CD8-positive, alpha-beta memory T cell (primary cell): ENCODE data around the gene ANOS1. TPM values are rescaled to one million over a fixed set of nuclear protein-coding genes. Genes with fewer than 3 reads are reported as not detected.
"Not testable (repeated sequence)": the region's sequence is repeated elsewhere in the genome, so short reads cannot be mapped to it uniquely, and the experiment has no call there.

ENCODE experiments used
- CTCF ChIA-PET: fragments of 350-600 bp; sonication (Branson Sonifier 250); formaldehyde crosslinking; loops from one replicate; lab custom pipeline; 2021; ENCODE audit warnings: antibody characterized with exemption; lab: Charles Lee
- POLR2A ChIA-PET: fragments of 350-600 bp; sonication (Branson Sonifier 250); formaldehyde crosslinking; loops from one replicate; lab custom pipeline; 2021; ENCODE audit warnings: antibody characterized with exemption; lab: Charles Lee
- DNase-seq, 5 donors: peaks; one replicate each; pipeline versions ENCODE4 v3.0.0 to v3.0.0-alpha.2; 2020 to 2022; ENCODE audit warnings: mixed read lengths in 1 of 5
- H3K27ac ChIP-seq: one replicate; pipeline ENCODE4 v1.7.0; 2013; ENCODE audit warnings: low read depth, mild to moderate bottlenecking, low read length, moderate library complexity
- H3K27me3 ChIP-seq: 2 replicates; pipeline ENCODE4 v1.7.0; 2013; ENCODE audit warnings: low read length, mild to moderate bottlenecking; ENCODE audit not compliant: insufficient read depth, poor library complexity, severe bottlenecking
- H3K36me3 ChIP-seq: 2 replicates; pipeline ENCODE4 v1.7.0; 2013; ENCODE audit warnings: mild to moderate bottlenecking, low read length, moderate library complexity; ENCODE audit not compliant: insufficient read depth
- H3K4me1 ChIP-seq: 2 replicates; pipeline ENCODE4 v1.7.0; 2013; ENCODE audit warnings: mild to moderate bottlenecking, low read length, moderate library complexity; ENCODE audit not compliant: insufficient read depth
- H3K4me3 ChIP-seq: 2 replicates; pipeline ENCODE4 v1.7.0; 2013; ENCODE audit warnings: mild to moderate bottlenecking, low read length
- H3K9me3 ChIP-seq: 2 replicates; pipeline ENCODE4 v1.7.0; 2013; ENCODE audit warnings: mild to moderate bottlenecking, low read length
- H3K27ac Mint-ChIP-seq, 8 donors: one replicate each; pipeline ENCODE4 v1.8.0; 2020 to 2021; ENCODE audit warnings: mixed read lengths in 8 of 8, mild to moderate bottlenecking in 6 of 8, inconsistent platforms in 3 of 8, moderate library complexity in 3 of 8
- H3K27me3 Mint-ChIP-seq, 2 donors: one replicate each; pipeline ENCODE4 v1.8.0; 2020 to 2021; ENCODE audit warnings: mixed read lengths in 2 of 2, mild to moderate bottlenecking in 1 of 2, moderate library complexity in 1 of 2
- H3K36me3 Mint-ChIP-seq, 3 donors: one replicate each; pipeline ENCODE4 v1.8.0; 2020 to 2021; ENCODE audit warnings: mixed read lengths in 3 of 3, inconsistent platforms in 1 of 3, mild to moderate bottlenecking in 1 of 3
- H3K4me1 Mint-ChIP-seq, 3 donors: one replicate each; pipeline ENCODE4 v1.8.0; 2020 to 2021; ENCODE audit warnings: mixed read lengths in 3 of 3, inconsistent platforms in 1 of 3, mild to moderate bottlenecking in 1 of 3
- H3K4me3 Mint-ChIP-seq, 7 donors: one replicate each; pipeline ENCODE4 v1.8.0; 2020 to 2021; ENCODE audit warnings: mixed read lengths in 7 of 7, mild to moderate bottlenecking in 6 of 7, moderate library complexity in 4 of 7, inconsistent platforms in 2 of 7
- H3K9me3 Mint-ChIP-seq, 5 donors: one replicate each; pipeline ENCODE4 v1.8.0; 2020 to 2022; ENCODE audit warnings: mixed read lengths in 5 of 5, mild to moderate bottlenecking in 3 of 5, moderate library complexity in 2 of 5, inconsistent platforms in 1 of 5
- polyA plus RNA-seq: library from polyadenylated mRNA; unstranded; fragments of 300-500 nt; fragmentation: Illumina TruSeq; gene quantifications from one replicate; pipeline ENCODE4 v1.2.3, GENCODE V29; 2021
- total RNA-seq, 2 experiments: library from RNA; stranded (reverse); gene quantifications; one replicate each; pipeline ENCODE4 v1.2.3, GENCODE V29; 2021

The ANOS1 gene, protein sequence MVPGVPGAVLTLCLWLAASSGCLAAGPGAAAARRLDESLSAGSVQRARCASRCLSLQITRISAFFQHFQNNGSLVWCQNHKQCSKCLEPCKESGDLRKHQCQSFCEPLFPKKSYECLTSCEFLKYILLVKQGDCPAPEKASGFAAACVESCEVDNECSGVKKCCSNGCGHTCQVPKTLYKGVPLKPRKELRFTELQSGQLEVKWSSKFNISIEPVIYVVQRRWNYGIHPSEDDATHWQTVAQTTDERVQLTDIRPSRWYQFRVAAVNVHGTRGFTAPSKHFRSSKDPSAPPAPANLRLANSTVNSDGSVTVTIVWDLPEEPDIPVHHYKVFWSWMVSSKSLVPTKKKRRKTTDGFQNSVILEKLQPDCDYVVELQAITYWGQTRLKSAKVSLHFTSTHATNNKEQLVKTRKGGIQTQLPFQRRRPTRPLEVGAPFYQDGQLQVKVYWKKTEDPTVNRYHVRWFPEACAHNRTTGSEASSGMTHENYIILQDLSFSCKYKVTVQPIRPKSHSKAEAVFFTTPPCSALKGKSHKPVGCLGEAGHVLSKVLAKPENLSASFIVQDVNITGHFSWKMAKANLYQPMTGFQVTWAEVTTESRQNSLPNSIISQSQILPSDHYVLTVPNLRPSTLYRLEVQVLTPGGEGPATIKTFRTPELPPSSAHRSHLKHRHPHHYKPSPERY
- not detected for total RNA-seq
- polyA plus RNA-seq = not detected

GRCh38 chrX:8731559-8732395 is at the start of gene ANOS1:
TSS of gene ANOS1 (minus strand) at chrX:8732137. CDS start at chrX:8732036, 101 bp downstream.
- Histone ChIP-seq H3K4me3 (no peak within 1 kb of the TSS), H3K4me1 (no peaks in the 10 kb centered on the region), H3K27me3 (no peaks in the 10 kb centered on the region), H3K9me3 (no peaks in the 10 kb centered on the region), H3K36me3 (no peaks in the 10 kb centered on the region), H3K27ac (no peak within 1 kb of the TSS)
- Mint-ChIP-seq H3K36me3 (no peaks in the 10 kb centered on the region), H3K27me3 (peaks cover 19 to 29% of the 10 kb centered on the region in 2 donors), H3K9me3 (no peaks in the 10 kb centered on the region), H3K4me1 (peaks cover 0 to 7% (median 3%) of the 10 kb centered on the region in 3 donors), H3K27ac (peak within 1 kb of the TSS in 3 of 8 donors; percentile 17 to 75 (median 34)), H3K4me3 (peak within 1 kb of the TSS in 2 of 7 donors; percentile 20 to 42)
- POLR2A ChIA-PET = no interaction called here
- CTCF ChIA-PET = interaction anchor here (0.7 kb wide), 1 partner anchor 8 kb away, joined by 3 read pairs; no protein-coding TSS in a partner anchor
- no peak for DNase-seq

DNA sequence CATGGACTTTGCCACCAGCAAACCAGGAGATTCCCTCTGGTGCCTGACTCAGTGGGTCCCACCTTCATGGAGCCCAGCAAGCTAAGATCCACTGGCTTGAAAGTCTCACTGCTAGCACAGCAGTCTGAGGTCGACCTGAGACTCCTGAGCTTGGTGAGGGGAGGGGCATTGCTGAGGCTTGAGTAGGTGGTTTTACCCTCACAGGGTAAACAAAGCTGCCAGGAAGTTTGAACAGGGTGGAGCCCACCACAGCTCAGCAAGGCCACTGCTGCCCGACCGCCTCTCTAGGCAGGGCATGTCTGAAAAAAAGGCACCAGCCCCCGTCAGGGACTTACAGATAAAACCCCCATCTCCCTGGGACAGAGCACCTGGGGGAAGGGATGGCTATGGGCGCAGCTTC is 41.2 kb upstream of the ANOS1 start:
- H3K4me3 Mint-ChIP-seq = peak overlapping the region in 2 of 7 donors; percentile 14 to 23
- DNase-seq = peak in 1 of 5 donors; percentile 7
- H3K36me3 Mint-ChIP-seq = peaks cover 0 to 10% (median 0%) of the 10 kb centered on the region in 3 donors
- CTCF ChIA-PET = no interaction called here
- Histone ChIP-seq H3K4me3 (no peak overlapping the region), H3K27me3 (no peaks in the 10 kb centered on the region), H3K4me1 (peaks cover 4% of the 10 kb centered on the region), H3K27ac (no peak overlapping the region), H3K9me3 (no peaks in the 10 kb centered on the region), H3K36me3 (no peaks in the 10 kb centered on the region)
- H3K4me1 Mint-ChIP-seq = peaks cover 15 to 27% (median 19%) of the 10 kb centered on the region in 3 donors
- H3K27ac Mint-ChIP-seq = no peak overlapping the region
- H3K9me3 Mint-ChIP-seq = peaks cover 0 to 18% (median 9%) of the 10 kb centered on the region in 5 donors
- POLR2A ChIA-PET = no interaction called here
- H3K27me3 Mint-ChIP-seq = peaks cover 3 to 9% of the 10 kb centered on the region in 2 donors

GRCh38 chrX:8760021-8760420 is 28.1 kb upstream of the ANOS1 start:
- Mint-ChIP-seq H3K4me1 (peaks cover 0 to 4% (median 2%) of the 10 kb centered on the region in 3 donors), H3K36me3 (no peaks in the 10 kb centered on the region), H3K4me3 (no peak overlapping the region), H3K27me3 (peaks cover 7 to 30% of the 10 kb centered on the region in 2 donors), H3K27ac (no peak overlapping the region), H3K9me3 (peaks cover 0 to 4% (median 2%) of the 10 kb centered on the region in 5 donors)
- no peak overlapping the region for H3K4me3 ChIP-seq
- H3K9me3 ChIP-seq = no peaks in the 10 kb centered on the region
- CTCF ChIA-PET = no interaction called here
- no peak overlapping the region for H3K27ac ChIP-seq
- H3K4me1 ChIP-seq = no peaks in the 10 kb centered on the region
- no peaks in the 10 kb centered on the region for H3K36me3 ChIP-seq
- DNase-seq = no peak
- POLR2A ChIA-PET = no interaction called here
- H3K27me3 ChIP-seq = no peaks in the 10 kb centered on the region

GRCh38 chrX:8758706-8759105 is 26.8 kb upstream of the ANOS1 start:
- not testable (repeated sequence) for H3K4me3 Mint-ChIP-seq

DNA sequence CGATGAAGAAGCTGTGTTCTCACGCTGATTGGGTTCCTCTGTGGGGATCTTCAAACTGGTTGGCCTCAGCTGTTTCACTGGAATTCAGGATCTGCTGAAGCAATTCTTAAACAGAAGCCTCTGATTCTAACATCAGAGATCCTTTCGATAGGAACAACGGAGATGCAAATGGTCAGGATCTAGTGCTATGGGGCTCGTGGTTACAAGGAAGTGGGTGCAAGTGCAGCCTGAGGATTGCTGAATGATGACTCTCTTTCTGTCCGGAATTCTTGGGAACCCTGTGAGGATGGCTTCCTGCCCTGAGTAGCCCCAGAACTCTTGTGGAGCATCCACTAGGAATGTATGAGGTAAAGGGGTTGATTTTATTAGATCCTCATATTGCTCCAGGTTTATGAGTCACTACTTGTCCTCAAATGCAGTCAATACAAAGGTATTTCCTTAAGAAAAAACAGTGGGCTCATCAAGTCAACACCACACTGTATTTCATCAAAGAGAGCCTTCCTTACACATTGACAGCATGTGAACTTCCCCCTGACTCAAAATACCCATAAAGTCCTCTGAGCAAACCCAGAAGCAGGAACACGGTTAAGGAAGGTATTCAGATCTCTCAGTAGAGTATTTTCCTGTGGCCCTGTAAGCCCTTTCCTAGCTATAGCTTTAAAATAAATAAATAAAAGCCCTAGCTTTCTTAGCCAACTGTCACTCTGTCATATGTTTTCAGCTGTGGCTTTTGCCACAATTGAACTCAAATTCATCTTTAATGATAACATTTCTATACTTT is 25.9 kb upstream of the ANOS1 start:
- H3K9me3 ChIP-seq, POLR2A ChIA-PET, H3K9me3 Mint-ChIP-seq, H3K36me3 Mint-ChIP-seq, H3K4me3 Mint-ChIP-seq, H3K27ac Mint-ChIP-seq, H3K27ac ChIP-seq, DNase-seq, H3K4me3 ChIP-seq, H3K27me3 ChIP-seq, H3K4me1 ChIP-seq, H3K4me1 Mint-ChIP-seq, H3K36me3 ChIP-seq: not testable (repeated sequence)
- CTCF ChIA-PET = interaction anchor here (1.3 kb wide), 1 partner anchor 55 kb away, joined by 3 read pairs; no protein-coding TSS in a partner anchor
- H3K27me3 Mint-ChIP-seq = peaks cover 8 to 23% of the 10 kb centered on the region in 2 donors

More at GRCh38 chrX:8758706-8759105, 26.8 kb upstream of the ANOS1 start:
- H3K36me3 ChIP-seq, DNase-seq, CTCF ChIA-PET, H3K4me1 Mint-ChIP-seq, POLR2A ChIA-PET, H3K36me3 Mint-ChIP-seq, H3K27ac ChIP-seq, H3K4me1 ChIP-seq, H3K9me3 ChIP-seq, H3K27me3 ChIP-seq, H3K4me3 ChIP-seq, H3K27ac Mint-ChIP-seq, H3K9me3 Mint-ChIP-seq: not testable (repeated sequence)
- peaks cover 8 to 27% of the 10 kb centered on the region in 2 donors for H3K27me3 Mint-ChIP-seq

GRCh38 chrX:8755813-8756212 is 23.9 kb upstream of the ANOS1 start:
- ChIA-PET CTCF (interaction anchor here (1.0 to 1.3 kb wide), 2 partner anchors 11 to 60 kb away, joined by 3 to 4 read pairs; no protein-coding TSS in a partner anchor), POLR2A (no interaction called here)
- Mint-ChIP-seq H3K4me3 (no peak overlapping the region), H3K9me3 (peaks cover 0 to 4% (median 2%) of the 10 kb centered on the region in 5 donors), H3K36me3 (no peaks in the 10 kb centered on the region), H3K27ac (peak overlapping the region in 1 of 8 donors; percentile 5), H3K27me3 (peaks cover 9 to 10% of the 10 kb centered on the region in 2 donors), H3K4me1 (peaks cover 0 to 4% (median 2%) of the 10 kb centered on the region in 3 donors)
- no peaks in the 10 kb centered on the region for H3K4me1 ChIP-seq
- DNase-seq = no peak
- H3K27ac ChIP-seq = no peak overlapping the region
- H3K9me3 ChIP-seq = no peaks in the 10 kb centered on the region
- no peaks in the 10 kb centered on the region for H3K27me3 ChIP-seq
- no peak overlapping the region for H3K4me3 ChIP-seq
- H3K36me3 ChIP-seq = no peaks in the 10 kb centered on the region

GRCh38 chrX:8755116-8755515 is 23.2 kb upstream of the ANOS1 start:
- no peak overlapping the region for H3K4me3 Mint-ChIP-seq
- Histone ChIP-seq H3K27ac (no peak overlapping the region), H3K27me3 (no peaks in the 10 kb centered on the region), H3K9me3 (no peaks in the 10 kb centered on the region), H3K4me3 (no peak overlapping the region), H3K4me1 (no peaks in the 10 kb centered on the region), H3K36me3 (no peaks in the 10 kb centered on the region)
- no peak for DNase-seq
- H3K4me1 Mint-ChIP-seq = peaks cover 0 to 4% (median 2%) of the 10 kb centered on the region in 3 donors
- H3K27me3 Mint-ChIP-seq = peaks cover 6 to 7% of the 10 kb centered on the region in 2 donors
- CTCF ChIA-PET = interaction anchor here (1.0 to 1.3 kb wide), 2 partner anchors 10 to 61 kb away, joined by 3 to 4 read pairs; no protein-coding TSS in a partner anchor
- POLR2A ChIA-PET = no interaction called here
- no peak overlapping the region for H3K27ac Mint-ChIP-seq
- peaks cover 0 to 4% (median 0%) of the 10 kb centered on the region in 5 donors for H3K9me3 Mint-ChIP-seq
- H3K36me3 Mint-ChIP-seq = no peaks in the 10 kb centered on the region
